Activated T-cell treated with anti-CD3 and anti-CD28 coated beads for 4 hours (primary cell): ENCODE measurements around the gene LAG3.

Source experiments
- DNase-seq: peaks from one replicate; pipeline ENCODE4 v3.0.0-alpha.2; 2020

Gene LAG3

DNA sequence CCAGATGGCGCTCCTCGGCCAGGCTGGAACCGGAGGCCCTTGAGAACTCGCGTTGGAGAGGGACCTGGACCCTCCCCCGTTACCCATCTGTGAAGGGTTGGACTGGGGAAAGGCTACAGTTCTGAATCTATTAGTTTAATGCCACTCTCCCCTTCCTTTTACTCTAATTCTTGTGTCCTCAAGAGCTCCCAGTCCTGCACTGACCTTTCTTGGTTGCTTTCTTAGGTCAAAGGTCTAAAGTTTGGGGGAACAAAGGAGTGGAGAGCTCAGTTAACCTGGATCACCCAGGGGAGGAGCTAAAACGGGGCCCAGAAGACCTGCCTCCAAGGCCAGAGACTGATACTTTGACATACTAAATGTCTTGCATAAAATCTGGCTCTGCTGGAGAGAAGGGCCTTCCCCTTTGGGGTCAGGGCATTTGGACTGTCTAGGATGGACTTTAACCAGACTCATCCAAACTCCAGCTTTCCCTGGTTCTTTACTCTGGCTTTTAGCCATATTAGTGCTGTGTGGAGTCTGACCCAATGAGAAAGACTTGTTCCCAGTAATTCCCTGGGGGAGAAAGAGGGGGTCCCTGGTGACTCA lies 18.5 kb upstream of the LAG3 start:
- no peak for DNase-seq

DNA sequence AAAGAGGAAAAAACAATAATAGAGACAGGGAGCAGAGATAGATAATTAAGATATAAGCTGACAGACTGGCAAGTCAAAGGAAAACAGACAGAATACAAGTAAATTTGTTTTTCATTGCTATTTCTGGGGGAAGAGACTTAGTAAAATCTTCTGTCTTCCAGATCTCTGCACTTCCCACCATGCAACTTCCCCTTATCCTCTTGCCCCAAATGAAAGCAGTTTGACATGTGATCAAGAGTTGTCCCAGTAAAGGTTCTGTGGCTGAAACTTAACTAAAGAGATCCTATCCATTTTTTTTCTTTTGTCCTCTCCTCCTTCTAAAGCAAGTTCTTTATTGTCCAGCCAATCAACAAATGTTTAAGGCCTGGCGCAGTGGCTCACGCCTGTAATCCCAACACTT lies 17.9 kb upstream of the LAG3 start:
- no peak for DNase-seq

DNA sequence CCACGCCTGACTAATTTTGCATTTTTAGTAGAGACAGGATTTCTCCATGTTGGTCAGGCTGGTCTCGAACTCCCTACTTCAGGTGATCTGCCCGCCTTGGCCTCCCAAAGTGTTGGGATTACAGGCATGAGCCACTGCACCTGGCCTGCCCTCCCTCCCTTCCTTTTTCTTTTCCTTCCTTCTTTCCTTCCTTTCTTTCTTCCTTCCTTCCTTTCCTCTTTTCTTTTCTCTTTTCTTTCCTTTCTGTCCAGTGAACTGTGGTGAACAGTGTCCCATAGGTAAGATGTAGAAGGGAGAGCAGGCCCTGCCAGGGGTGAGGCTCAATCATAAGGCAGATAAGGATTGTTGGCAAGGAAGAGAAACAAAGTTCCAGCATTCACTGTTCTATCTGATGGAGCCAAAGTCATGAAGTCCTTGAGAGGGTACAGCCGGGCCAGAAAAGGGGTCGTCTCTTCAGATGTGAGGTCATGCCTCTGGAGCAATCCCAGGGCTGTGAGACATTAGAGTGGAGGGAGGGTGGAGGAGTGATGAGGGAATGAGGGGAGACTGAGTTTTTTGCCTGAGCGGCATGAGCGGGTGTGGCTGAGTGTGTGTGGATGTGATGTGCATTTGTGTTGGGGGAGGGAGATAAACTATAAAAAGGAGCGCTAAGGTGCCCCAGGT lies 15.2 kb upstream of the LAG3 start:
- no peak for DNase-seq

DNA sequence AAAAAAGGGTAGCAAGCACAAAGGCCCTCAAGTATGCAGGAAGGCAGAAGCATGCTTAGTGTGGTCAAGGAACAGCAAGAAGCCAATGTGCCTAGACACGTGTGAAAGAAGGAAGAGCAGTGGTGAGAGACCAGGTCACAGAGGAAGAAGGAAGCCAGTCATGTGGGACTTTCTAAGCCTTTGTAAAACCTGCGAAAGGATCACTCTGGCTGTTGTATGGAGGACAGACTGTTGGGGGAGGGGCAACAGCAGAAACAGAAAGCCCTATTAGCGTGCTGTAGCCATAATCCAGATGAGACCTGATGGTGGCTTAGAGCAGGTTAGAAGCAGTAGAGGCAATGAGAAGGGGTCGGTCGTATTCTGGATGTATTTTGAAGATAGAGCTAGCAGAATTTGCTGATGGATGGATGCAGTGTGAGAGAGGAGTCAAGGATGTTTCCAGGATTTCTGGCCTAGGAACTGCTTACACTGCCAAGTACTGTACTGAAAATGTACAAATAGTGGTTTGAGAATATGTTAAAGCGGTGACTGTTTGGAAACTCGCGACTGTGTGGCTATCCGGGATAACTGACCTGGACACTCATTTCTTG lies 13.7 kb upstream of the LAG3 start:
- no peak for DNase-seq

DNA sequence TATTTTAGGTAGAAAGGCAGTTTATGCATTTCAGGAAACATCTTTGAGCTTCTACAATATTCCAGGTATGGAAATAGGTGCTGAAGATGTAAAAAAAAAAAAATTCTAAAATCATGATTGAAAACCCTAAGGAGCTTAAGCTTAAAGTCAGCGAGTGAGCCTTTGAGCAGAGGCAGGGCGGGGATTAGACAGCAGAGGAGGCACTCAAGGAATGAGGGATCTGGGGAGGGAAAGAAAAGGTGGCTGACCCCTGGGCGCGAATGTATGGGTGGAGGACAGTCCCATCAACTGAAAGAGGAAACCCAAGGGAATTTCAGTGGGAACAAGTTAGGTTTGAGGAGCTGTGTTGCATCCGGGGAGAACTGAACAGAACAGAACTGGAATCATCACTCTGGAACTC lies 12.6 kb upstream of the LAG3 start:
- DNase-seq: no peak

DNA sequence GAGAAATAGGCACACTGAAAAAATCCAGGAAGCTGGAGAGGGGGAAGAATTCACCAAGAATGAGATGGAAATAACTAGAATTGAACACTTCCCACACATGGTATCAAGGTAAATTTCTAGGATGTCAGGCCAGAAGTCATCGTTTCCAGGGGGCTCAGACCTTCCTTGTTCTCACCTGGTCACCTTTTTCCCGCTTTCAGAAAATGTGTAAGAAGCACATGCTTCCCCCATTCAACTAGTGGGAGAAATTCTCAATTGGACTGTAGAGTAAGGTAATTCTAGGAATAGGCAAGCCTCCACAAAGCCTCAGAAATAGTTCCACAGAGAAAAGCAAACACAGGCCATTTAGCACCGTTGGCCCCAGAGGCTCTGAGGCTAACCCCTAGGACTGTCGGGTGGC lies 8.9 kb upstream of the LAG3 start:
- DNase-seq: no peak

DNA sequence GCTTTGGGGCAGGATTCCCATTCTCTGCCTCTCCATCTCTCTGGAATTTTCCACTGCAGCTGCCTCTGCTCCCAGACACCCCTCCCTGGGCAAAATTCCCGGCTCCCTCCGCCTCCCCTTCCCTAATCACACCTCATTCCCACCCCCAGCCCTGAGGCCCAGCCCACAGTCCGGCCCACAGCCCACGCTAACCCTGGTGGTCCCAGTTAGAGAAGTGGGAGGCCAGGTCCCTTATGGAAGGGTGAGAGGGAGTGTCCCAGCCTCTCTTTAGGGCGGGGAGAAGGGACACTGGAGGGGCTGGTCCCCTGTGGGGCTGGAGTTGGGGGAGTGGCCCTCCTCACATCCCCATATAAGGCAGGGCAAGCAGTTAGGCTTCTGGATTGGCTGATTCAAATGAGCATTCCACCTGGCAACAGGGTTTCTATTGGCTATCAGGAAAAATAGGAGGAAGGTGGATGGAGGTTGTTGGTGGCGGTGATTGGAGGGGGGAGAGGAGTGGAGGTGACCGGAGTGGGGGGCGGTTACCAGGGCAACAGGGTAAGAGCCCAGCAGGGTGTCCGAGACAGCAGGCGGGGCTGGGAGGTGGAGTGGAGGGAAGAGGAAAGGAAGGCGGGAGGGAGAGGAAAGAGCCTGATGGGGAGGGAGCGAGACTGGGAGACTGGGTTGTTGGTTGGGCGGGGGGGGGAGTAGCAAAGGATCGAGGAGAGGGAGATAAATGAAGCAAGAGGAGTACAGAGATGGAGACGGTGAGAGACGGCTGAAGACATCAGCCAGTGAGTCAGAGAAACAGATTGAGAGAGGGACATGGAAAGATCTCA lies 8.1 kb upstream of the LAG3 start:
- DNase-seq: no peak

DNA sequence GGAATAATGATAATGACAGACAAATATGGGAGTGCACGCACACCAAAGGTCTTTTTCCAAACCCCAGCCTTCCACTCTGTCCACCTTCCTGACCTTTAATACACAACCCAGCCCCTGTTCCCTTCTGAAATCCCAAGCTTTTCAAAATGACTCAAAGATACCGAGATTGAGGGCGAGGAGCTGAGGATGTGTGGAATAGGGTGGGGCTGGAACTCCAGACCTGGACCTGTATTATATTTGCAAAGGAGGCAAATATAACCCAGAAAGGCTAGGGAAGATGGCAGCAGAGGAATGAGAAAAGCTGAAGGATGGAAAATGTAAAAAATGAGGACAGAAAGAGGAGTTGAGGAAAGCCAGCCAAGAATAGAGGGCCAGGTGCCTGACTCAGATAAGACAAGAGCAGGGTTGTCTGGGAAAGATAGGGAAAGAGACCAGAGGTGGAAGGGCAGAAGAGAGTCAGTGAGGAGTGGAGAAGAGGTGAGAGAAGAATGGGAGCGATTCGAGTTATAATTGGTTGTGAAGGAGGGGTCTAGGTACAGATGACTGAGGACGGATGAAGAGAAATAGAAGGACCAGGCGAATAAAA lies 7.2 kb upstream of the LAG3 start:
- no peak for DNase-seq

DNA sequence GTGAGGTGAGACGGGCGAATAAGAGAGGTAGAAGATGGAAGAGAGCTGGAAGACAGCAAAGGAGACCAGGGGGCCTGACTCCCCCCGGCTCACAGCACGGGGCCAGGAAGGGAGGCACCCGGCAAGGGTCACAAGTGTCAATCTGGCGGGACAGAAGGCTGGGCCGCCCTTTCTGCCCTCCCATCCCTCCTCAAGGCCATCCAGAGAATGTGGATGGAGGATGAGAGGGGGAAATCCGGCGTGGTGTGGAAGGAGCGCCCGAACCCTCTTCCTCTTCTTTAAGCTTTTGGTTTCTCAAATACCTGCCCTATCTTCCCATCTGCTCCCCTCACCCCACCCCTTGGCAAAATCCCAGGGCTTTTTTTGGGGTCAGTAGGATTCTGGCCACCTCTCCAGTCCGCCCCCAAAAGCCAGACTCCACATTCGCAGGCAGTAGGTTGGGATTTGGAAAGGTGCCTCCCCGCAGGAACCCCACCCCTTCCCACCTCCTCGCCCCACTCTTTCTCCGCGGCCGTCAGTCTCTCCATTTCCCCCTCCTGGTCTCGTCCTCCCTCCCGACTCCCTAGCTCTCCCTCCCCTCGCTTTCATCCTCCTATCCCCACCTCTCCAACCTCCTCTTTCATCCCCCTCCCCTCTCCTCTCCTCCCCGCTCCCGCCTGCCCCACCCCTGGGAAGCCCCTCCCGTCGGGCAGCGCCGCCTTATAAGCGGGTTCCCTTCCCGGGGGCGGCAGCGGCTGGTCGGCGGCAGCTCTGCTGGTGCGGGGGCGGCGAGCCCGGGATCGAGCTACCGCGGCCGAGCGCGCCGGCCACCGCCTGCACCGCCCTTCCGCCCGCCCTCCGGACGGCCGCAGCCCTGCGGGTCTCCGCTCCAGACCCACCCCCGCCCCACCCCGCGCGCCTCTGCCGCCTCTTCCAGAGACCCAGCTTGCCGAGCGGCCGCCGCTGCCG lies 6.4 kb upstream of the LAG3 start, which contains the start of gene PTMS:
Gene PTMS (plus strand): TSS at position 730 of the 948 bp plus-strand sequence. CDS start 343 bp downstream, outside the sequence.
- DNase-seq: no peak

DNA sequence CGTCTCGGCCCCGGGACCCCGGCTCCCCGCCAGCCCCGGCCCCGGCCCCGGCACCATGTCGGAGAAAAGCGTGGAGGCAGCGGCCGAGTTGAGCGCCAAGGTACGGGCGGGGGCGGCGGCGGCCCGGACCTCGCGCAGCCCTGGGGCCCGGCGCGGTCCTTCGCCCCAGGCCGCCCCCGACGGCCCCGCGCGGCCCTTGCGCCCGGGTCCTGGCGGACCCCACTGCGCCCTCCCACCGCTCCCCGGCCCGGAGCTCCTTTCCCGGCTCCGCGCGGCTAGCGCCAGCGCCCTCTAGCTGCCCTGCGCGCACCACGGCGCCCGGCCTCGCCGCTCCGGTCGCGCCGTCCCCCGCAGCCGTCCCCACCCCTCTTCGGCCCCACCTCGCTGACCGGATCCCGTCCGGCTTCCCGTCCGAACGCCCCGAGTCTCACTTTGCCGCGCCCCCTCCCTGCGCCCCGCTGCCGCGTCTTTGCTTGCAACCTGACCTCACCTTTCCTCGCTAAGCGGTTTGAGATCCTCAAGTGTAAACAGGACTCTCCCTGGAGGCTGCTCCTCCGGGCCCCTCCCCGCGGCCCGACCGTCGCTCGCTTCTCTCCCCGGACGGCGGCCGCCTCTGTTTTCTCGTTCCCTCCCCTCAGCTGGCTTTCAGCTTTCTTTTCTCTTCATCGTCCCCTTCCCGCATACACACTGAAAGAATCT lies 5.5 kb upstream of the LAG3 start:
- no peak for DNase-seq

DNA sequence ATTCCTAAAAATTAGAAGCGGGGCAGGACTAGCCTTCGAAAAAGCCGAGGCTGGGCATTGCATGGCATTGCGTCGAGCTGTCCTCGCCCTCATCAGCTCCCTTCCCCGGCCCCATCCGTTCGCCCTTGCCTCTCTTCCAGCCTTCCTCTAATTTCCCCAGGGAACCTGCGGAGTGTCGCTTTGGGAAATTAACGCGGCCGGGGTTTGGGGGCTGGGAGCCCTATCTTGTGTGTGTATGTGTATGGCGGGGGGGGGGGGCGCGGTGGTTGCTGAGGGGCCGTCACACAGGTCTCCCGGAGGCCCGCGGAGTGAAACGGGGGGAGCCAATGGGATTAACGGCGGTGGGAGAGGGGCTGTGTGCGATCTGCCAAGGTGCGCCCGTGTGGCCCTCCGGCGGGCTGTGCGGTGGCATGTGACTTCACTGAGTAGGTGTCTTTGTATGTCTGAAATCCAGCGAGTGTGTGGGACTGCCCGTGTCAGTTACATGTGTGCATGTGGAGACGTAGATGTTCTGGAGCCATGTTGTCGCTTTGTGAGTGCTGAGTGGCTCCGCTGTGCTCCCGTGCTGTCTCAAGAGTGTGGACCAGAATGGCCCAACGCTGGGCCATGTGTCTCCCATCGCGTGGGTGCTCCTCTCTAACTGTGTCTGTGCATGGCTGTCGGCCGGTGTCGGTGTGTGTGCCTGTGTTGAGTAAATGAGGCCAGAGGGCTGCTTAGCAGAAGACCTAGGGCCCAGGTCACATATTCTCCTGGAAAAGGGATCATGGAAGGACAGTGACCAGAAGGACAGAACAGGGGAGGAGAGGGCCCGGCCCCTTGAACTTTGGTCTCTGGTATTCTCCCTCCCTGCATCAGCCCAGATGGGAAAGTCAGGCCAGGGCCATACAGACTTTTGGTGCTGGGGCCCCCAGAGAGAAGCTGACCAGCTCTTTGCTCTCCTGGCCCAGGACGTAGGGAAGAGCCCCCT lies 4.7 kb upstream of the LAG3 start:
- DNase-seq: no peak

DNA sequence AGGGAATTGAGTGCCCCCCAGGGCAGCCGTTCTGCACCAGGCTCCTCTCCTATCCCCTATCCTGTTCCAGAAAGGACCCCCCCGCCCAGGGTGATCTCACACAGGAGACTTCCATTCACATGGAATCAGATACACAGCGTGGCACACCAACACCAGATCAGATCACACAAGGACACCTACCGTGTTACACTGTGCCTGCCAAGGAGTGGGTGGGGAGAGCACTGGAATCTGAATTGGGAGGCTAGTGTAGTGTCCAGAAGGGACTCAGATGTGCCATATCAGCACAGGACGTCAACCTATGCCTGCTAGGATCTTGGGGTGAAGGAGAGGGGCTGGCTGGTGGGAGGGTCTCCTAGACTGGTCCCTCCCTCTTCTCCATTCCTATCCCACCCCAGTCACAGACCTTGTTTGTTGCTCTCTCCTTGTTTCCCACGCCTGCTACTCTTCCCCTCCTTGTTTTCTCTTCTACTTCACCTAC lies 3.8 kb upstream of the LAG3 start:
- no peak for DNase-seq

DNA sequence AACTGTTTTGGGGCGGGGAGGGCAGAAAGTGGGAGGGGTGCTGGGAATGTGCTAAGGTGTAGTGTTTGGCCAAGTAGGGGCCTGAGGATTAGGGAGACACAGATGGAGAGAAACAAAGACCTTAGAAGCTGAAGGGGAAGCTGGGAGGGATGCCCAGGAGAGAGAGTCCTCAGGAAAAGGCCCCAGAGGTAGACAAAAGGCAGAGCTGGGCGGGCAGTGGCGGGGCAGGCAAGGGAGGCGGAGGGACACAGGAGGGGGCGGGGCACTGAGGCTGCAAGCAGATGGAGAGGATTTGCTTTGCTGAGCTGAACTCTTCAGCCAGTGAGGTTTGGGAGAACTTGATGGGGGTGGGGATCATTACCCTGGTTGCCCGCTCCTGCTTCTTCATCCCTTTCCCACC lies 3.3 kb upstream of the LAG3 start:
- DNase-seq: no peak

DNA sequence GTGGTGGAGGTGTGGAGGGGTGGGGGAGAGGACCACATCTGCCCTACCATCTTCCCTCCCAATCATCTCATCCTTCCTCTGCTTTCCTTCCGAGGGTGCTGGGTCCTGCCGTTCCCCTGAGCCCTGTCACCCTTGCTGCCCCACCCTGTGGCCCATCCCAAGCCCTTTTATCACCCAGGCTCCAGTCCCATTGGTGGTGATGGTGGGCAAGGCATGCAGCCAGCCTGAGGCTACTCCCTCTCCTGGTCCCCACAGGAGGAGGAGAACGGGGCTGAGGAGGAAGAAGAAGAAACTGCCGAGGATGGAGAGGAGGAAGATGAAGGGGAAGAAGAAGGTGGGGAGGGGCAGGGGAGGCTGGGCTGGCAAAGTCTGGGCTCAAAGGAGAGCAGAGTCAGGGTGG lies 2.7 kb upstream of the LAG3 start:
- no peak for DNase-seq

DNA sequence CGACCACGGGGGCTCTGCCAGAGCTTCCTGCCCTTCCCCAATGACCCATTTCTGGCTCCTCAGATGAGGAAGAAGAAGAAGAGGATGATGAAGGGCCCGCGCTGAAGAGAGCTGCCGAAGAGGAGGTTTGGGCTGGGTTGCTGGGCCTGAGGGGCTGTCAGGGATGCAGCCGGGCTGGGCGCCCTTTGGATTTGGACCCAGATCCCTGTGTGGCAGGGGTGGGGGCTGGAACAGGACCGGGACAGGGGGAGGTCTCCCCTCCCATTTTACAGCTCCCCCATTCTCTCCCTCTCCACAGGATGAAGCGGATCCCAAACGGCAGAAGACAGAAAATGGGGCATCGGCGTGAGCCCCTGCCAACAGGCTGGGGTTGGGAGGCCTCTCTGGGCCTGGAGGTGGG lies 2.2 kb upstream of the LAG3 start:
- no peak for DNase-seq

DNA sequence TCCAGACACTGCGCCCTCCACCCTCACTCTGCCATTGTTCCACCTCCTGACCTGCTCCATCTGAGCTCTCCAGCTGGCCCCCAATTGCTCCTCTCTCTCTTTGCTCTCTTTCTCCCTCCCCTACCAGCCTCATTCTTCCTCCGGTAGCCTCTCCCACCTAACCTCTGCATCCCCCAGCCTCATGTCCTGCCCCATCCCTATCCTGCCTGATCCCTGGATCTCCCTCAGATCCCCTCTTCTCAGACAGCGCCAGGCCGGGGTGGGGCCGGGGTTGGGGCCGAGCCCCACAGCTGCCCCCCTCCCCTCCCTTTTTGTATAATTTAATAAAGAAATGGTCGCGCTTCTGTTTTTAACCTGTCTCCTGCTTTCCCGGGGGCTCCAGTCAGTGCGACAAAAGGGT lies 1.7 kb upstream of the LAG3 start:
- DNase-seq: no peak

DNA sequence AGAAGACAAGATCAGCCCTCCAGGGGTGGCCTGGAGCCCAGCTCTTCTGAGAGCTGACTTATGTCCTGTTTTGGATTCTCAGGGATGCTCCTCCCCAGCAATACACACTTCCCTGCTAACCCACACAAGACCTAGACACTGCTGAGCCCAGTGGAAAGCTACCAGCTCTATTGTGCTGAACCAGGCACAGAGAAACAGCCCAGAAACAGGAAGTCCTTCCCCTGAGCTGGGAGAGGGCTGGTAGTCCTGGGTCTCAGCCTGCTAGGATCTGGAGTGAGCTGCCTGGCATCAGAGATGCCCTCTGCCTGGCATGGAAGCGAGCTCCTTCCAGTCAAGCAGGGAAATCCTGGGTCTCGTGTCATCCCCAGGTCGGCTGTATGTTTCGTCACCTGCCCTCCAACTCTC lies 1.2 kb upstream of the LAG3 start:
- DNase-seq: no peak

DNA sequence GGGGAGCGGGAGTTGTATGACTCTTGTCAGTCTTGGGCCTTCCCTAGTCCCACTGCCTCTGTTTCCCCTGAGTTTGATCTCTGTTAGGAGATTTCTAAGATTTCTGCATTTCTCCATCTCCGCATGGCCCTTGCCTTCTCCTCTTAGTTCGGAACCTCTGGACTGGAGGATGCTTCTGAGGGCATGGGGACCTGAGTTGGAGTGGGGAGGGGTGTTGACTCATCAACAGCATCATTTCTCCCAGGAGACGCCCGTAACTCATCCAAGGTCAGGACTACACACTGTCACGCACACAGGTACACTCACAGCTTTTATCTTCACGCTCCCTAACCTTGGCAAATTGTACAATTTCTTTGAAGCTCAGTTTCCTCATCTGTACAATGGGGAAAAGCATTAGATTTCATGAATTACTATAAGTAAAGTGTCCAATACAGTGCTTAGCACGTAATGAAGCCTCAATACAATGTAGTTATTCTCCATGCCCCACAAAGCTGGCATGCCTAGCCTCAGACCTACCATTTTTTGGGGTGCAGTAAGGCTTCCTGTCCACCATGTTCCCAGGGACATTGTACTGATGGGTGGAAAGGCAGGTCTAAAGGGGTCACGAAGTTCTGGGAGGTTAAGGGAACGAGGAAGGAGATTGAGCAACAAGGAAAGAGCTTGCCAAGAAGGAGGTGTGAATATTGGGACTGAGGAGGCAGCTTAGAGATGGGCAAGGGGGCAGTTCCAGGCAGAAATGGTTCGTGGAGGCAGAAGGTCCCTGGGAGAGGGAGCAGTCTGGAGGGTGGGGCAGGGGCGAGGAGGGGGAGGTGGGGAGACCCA lies 600 bp upstream of the LAG3 start:
- DNase-seq: no peak
